Measurements from ENCODE around the gene MMP10.

GRCh38 chr11:102776454-102776853 lies 4.0 kb downstream of the MMP10 start:
- TF ChIP-seq POLR2A (IDR thresholded peaks at IDR 0.05; ENCODE audit: low read length) = no peak
- no peak for TF ChIP-seq GATA1 (IDR thresholded peaks at IDR 0.05; ENCODE audit: low read depth, low read length)

Data from erythroblast (primary cell).